GM12891 (cell line): Measurements from ENCODE around the gene SPIN2B.

ENCODE experiments used
- POLR2A ChIP-seq: IDR thresholded peaks from 2 replicates; pipeline ENCODE4 v1.6.1; 2011; ENCODE audit warnings: low read depth, low read length, control low read depth
- POLR2AphosphoS5 ChIP-seq: IDR thresholded peaks from 2 replicates; pipeline ENCODE4 v1.6.1; 2011; ENCODE audit warnings: low read depth, low read length, control low read depth
- TAF1 ChIP-seq: IDR thresholded peaks from 2 replicates; pipeline ENCODE4 v1.6.1; 2011; ENCODE audit warnings: low read depth, low read length, control low read depth

GRCh38 chrX:57103489-57103888 lies 17.9 kb downstream of the SPIN2B start:
- no peak for TF ChIP-seq POLR2A
- no peak for TF ChIP-seq POLR2AphosphoS5
- TF ChIP-seq TAF1 = no peak
